Thyroid gland (tissue), 4 donors: Measurements from ENCODE around the gene ADO.

Source experiments
- CTCF ChIP-seq, 6 experiments: fragments of 200-600 bp in 3 of 6; fragments of 450-650 bp in 3 of 6; sonication (generic) in 3 of 6; IDR thresholded peaks; one replicate each; pipeline ENCODE4 v1.5.1; 2016 to 2019; ENCODE audit warnings: antibody characterized with exemption in 6 of 6, mild to moderate bottlenecking in 2 of 6, inconsistent platforms in 1 of 6, moderate library complexity in 1 of 6
- POLR2A ChIP-seq, 2 donors: fragments of 450-650 bp; IDR thresholded peaks; one replicate each; pipeline ENCODE4 v1.6.1; 2017; ENCODE audit warnings: antibody characterized with exemption in 2 of 2, mild to moderate bottlenecking in 2 of 2, moderate library complexity in 1 of 2

GRCh38 chr10:62820586-62820985 is 16.1 kb downstream of the ADO start:
- TF ChIP-seq CTCF (IDR thresholded peaks at IDR 0.05) (no peak), POLR2A (IDR thresholded peaks at IDR 0.05) (no peak)
